Measurements from ENCODE around the gene P2RY14.

DNA sequence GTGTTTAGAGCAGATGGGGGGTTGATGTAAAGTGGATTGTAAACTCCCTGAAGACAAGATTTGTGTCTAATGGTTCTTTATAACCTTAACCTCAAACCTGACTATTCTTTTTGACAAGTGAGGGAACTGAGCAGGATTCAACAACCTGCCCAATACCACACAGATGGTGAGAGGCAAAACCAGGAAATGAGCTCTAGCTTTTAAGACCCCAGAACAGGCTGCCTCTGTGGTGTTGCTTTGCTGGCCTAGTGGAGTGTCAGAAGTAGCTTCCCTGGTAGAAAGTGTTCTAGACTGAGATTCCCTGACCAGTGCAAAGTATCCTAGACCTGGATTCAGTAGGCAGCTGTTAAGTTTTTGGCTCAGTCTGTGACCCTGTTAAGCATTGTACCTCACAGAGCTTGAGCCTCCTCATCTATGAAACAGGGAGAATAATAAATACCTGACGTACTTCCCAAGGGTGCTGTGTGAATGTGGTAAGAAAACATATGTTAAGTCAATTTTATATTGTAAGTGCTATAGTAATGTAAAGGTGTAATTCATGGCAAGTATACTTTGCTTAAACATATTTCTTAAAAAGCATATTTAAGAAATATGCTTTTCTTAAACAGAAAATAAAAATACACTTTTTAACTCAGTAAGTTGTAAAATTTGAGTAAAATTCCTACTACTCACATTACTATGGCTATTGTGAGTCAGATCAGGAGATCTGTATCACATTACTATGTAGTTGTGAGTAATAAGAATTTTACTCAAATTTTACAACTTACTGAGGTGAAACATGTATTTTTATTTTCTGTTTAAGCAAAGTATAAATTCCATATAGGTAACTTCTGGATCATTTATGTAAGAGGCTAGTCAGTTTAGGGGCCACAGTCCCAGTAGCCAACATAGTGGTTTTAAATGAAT, 29.5 kb upstream of the P2RY14 start:
- no peak for TF ChIP-seq EZH2 (IDR thresholded peaks at IDR 0.05; ENCODE audit: low read depth, unreplicated experiment)
- no peak for TF ChIP-seq CTCF (conservative IDR thresholded peaks at IDR 0.05; ENCODE audit: low read depth in 2 of 2)
- TF ChIP-seq, protein P1, sequence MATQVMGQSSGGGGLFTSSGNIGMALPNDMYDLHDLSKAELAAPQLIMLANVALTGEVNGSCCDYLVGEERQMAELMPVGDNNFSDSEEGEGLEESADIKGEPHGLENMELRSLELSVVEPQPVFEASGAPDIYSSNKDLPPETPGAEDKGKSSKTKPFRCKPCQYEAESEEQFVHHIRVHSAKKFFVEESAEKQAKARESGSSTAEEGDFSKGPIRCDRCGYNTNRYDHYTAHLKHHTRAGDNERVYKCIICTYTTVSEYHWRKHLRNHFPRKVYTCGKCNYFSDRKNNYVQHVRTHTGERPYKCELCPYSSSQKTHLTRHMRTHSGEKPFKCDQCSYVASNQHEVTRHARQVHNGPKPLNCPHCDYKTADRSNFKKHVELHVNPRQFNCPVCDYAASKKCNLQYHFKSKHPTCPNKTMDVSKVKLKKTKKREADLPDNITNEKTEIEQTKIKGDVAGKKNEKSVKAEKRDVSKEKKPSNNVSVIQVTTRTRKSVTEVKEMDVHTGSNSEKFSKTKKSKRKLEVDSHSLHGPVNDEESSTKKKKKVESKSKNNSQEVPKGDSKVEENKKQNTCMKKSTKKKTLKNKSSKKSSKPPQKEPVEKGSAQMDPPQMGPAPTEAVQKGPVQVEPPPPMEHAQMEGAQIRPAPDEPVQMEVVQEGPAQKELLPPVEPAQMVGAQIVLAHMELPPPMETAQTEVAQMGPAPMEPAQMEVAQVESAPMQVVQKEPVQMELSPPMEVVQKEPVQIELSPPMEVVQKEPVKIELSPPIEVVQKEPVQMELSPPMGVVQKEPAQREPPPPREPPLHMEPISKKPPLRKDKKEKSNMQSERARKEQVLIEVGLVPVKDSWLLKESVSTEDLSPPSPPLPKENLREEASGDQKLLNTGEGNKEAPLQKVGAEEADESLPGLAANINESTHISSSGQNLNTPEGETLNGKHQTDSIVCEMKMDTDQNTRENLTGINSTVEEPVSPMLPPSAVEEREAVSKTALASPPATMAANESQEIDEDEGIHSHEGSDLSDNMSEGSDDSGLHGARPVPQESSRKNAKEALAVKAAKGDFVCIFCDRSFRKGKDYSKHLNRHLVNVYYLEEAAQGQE (IDR thresholded peaks at IDR 0.05; ENCODE audit: unreplicated experiment), result no peak
- no peak for TF ChIP-seq CREB1 (CRISPR knock-in tag; IDR thresholded peaks at IDR 0.05; ENCODE audit: low read depth)
- TF ChIP-seq POLR2AphosphoS5 (IDR thresholded peaks at IDR 0.05; ENCODE audit: low read depth), result no peak
- TF ChIP-seq EZH2phosphoT487 (IDR thresholded peaks at IDR 0.05; ENCODE audit: unreplicated experiment), result no peak
